Neutrophil (primary cell): ENCODE results near the gene BNC2.
"Not testable (repeated sequence)": the region's sequence is repeated elsewhere in the genome, so short reads cannot be mapped to it uniquely, and the experiment has no call there.

Experiments used
- H3K27ac ChIP-seq: fragments of 200-600 bp; sonication (generic); 2 replicates; pipeline ENCODE4 v1.5.1; 2016; ENCODE audit warnings: mild to moderate bottlenecking, moderate library complexity
- H3K27me3 ChIP-seq: fragments of 200-600 bp; sonication (generic); 2 replicates; pipeline ENCODE4 v1.6.0; 2016; ENCODE audit warnings: mild to moderate bottlenecking
- H3K36me3 ChIP-seq: fragments of 200-600 bp; sonication (generic); 2 replicates; pipeline ENCODE4 v1.5.1; 2017
- H3K4me1 ChIP-seq, 2 experiments: fragments of 200-600 bp in 1 of 2; sonication (generic) in 1 of 2; 1 replicate in 1 of 2; 2 replicates in 1 of 2; pipeline versions ENCODE4 v1.5.1 to v1.6.1; 2013 to 2016; ENCODE audit warnings: low read depth in 1 of 2, low read length in 1 of 2, mild to moderate bottlenecking in 1 of 2, moderate library complexity in 1 of 2; ENCODE audit not compliant: control insufficient read depth in 1 of 2, insufficient read depth in 1 of 2
- H3K4me3 ChIP-seq, 2 experiments: fragments of 200-600 bp in 1 of 2; sonication (generic) in 1 of 2; 1 replicate in 1 of 2; 2 replicates in 1 of 2; pipeline ENCODE4 v1.5.1; 2013 to 2016; ENCODE audit warnings: low read depth in 1 of 2, low read length in 1 of 2, mild to moderate bottlenecking in 1 of 2, moderate library complexity in 1 of 2
- H3K9me3 ChIP-seq: fragments of 200-600 bp; sonication (generic); 2 replicates; pipeline ENCODE4 v1.5.1; 2016
- CTCF ChIP-seq: fragments of 200-600 bp; sonication (generic); IDR thresholded peaks from 2 replicates; pipeline ENCODE4 v1.5.1; 2016; ENCODE audit warnings: antibody characterized with exemption

The BNC2 gene

GRCh38 chr9:16543225-16543624 lies 327.2 kb downstream of the BNC2 start:
- Histone ChIP-seq H3K4me1 (no peaks in the 10 kb centered on the region), H3K9me3 (no peaks in the 10 kb centered on the region), H3K27me3 (no peaks in the 10 kb centered on the region), H3K27ac (no peak overlapping the region), H3K36me3 (no peaks in the 10 kb centered on the region), H3K4me3 (no peak overlapping the region)
- TF ChIP-seq CTCF: no peak

- no peaks in the 10 kb centered on the region for H3K9me3 ChIP-seq
- H3K4me1 ChIP-seq: no peaks in the 10 kb centered on the region
- H3K36me3 ChIP-seq: no peaks in the 10 kb centered on the region
- no peak overlapping the region for H3K4me3 ChIP-seq
- TF ChIP-seq CTCF: no peak
- no peaks in the 10 kb centered on the region for H3K27me3 ChIP-seq
- H3K27ac ChIP-seq: no peak overlapping the region
Observed at GRCh38 chr9:16542290-16542689, 328.2 kb downstream of the BNC2 start.

- no peaks in the 10 kb centered on the region for H3K9me3 ChIP-seq
- no peak for TF ChIP-seq CTCF
- H3K27me3 ChIP-seq: no peaks in the 10 kb centered on the region
Observed at GRCh38 chr9:16540743-16541613, 329.5 kb downstream of the BNC2 start.

GRCh38 chr9:16539626-16540025 lies 330.8 kb downstream of the BNC2 start:
- H3K27me3 ChIP-seq, H3K4me3 ChIP-seq, H3K27ac ChIP-seq, H3K36me3 ChIP-seq, H3K4me1 ChIP-seq, H3K9me3 ChIP-seq: not testable (repeated sequence)

More at GRCh38 chr9:16540743-16541613, 329.5 kb downstream of the BNC2 start:
- Histone ChIP-seq H3K36me3 (no peaks in the 10 kb centered on the region), H3K4me3 (no peak overlapping the region), H3K4me1 (no peaks in the 10 kb centered on the region), H3K27ac (no peak overlapping the region)

DNA sequence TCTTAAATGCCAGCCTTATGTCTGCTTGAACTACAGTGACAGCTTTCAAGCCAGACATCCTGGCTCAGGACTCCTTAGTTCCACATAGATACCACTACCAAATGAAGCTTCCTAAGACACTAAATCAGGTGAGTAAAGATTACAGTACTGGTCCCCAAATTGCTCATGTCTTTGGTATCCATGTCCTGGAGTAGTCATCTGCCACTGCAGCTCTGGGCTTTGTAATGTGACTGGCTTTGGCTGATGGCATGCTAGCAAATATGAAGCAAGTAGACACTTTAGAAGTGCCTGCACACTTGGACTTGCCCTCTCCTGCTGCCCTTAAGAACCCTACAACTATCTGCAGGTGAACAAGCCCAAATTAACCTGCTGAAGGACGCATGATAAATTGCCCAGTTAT lies 334.9 kb downstream of the BNC2 start:
- no peak overlapping the region for H3K27ac ChIP-seq
- no peaks in the 10 kb centered on the region for H3K36me3 ChIP-seq
- no peak overlapping the region for H3K4me3 ChIP-seq
- H3K9me3 ChIP-seq: no peaks in the 10 kb centered on the region
- no peak for TF ChIP-seq CTCF
- no peaks in the 10 kb centered on the region for H3K27me3 ChIP-seq
- no peaks in the 10 kb centered on the region for H3K4me1 ChIP-seq

GRCh38 chr9:16532681-16533450 lies 337.6 kb downstream of the BNC2 start:
- Histone ChIP-seq H3K4me1 (no peaks in the 10 kb centered on the region), H3K27ac (no peak overlapping the region), H3K36me3 (no peaks in the 10 kb centered on the region), H3K4me3 (no peak overlapping the region), H3K27me3 (no peaks in the 10 kb centered on the region), H3K9me3 (no peaks in the 10 kb centered on the region)
- TF ChIP-seq CTCF: no peak
